Measurements from ENCODE around the gene PTPRD.

PTPRD gene

DNA sequence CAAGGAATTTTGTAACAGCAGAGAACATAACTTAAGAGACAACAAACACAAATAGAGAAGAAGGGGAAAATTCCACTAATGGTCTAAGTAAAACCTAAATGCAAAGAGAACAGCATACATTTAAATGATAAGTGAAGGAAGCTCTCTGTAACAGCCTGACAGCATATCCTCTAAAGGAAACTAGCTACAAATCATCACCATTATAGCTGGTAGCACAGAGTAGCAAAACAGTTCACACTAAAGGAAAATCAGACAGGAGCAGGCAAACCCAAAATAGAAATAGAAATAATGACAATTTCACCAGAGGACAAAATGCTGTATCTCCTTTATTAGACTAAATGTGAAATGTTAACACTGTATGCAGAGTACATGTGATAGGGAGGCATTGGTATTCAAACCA lies 532.8 kb downstream of the PTPRD start:
- Histone ChIP-seq H3K36me3 (ENCODE audit: insufficient read depth, low read length) (no peaks in the 10 kb centered on the region), H4K20me1 (ENCODE audit: insufficient read depth, low read length, poor library complexity, severe bottlenecking) (no peaks in the 10 kb centered on the region), H3K4me3 (ENCODE audit: low read length, poor library complexity, severe bottlenecking) (no peak overlapping the region), H3K4me2 (ENCODE audit: low read depth, low read length, poor library complexity, severe bottlenecking) (no peak overlapping the region), H3F3A (ENCODE audit: low read depth) (no peaks in the 10 kb centered on the region), H3K9me3 (ENCODE audit: insufficient read depth, low read depth, low read length) (no peaks in the 10 kb centered on the region), H3K9me2 (replicated peaks; ENCODE audit: low read depth, low read length) (no peaks in the 10 kb centered on the region), H3K9ac (ENCODE audit: low read depth, low read length, poor library complexity, severe bottlenecking) (no peak overlapping the region), H3K27me3 (ENCODE audit: insufficient read depth, low read length, poor library complexity, severe bottlenecking) (no peaks in the 10 kb centered on the region), H2AFZ (ENCODE audit: low read length) (no peak overlapping the region), H3K4me1 (ENCODE audit: insufficient read depth, low read length, poor library complexity, severe bottlenecking) (no peaks in the 10 kb centered on the region), H3K79me2 (ENCODE audit: insufficient read depth, low read length) (no peaks in the 10 kb centered on the region)
- no peak for TF ChIP-seq EZH2phosphoT487 (IDR thresholded peaks at IDR 0.05; ENCODE audit: borderline replicate concordance)
- TF ChIP-seq, protein P1, sequence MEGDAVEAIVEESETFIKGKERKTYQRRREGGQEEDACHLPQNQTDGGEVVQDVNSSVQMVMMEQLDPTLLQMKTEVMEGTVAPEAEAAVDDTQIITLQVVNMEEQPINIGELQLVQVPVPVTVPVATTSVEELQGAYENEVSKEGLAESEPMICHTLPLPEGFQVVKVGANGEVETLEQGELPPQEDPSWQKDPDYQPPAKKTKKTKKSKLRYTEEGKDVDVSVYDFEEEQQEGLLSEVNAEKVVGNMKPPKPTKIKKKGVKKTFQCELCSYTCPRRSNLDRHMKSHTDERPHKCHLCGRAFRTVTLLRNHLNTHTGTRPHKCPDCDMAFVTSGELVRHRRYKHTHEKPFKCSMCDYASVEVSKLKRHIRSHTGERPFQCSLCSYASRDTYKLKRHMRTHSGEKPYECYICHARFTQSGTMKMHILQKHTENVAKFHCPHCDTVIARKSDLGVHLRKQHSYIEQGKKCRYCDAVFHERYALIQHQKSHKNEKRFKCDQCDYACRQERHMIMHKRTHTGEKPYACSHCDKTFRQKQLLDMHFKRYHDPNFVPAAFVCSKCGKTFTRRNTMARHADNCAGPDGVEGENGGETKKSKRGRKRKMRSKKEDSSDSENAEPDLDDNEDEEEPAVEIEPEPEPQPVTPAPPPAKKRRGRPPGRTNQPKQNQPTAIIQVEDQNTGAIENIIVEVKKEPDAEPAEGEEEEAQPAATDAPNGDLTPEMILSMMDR (conservative IDR thresholded peaks at IDR 0.05; ENCODE audit: low read length), result no peak

GRCh38 chr9:10079284-10079964 lies 533.4 kb downstream of the PTPRD start:
- Histone ChIP-seq H3K4me1 (ENCODE audit: insufficient read depth, low read length, poor library complexity, severe bottlenecking) (no peaks in the 10 kb centered on the region), H3K9ac (ENCODE audit: low read depth, low read length, poor library complexity, severe bottlenecking) (no peak overlapping the region), H3F3A (ENCODE audit: low read depth) (no peaks in the 10 kb centered on the region), H4K20me1 (ENCODE audit: insufficient read depth, low read length, poor library complexity, severe bottlenecking) (no peaks in the 10 kb centered on the region), H3K9me2 (replicated peaks; ENCODE audit: low read depth, low read length) (no peaks in the 10 kb centered on the region), H3K36me3 (ENCODE audit: insufficient read depth, low read length) (no peaks in the 10 kb centered on the region), H3K4me3 (ENCODE audit: low read length, poor library complexity, severe bottlenecking) (no peak overlapping the region), H2AFZ (ENCODE audit: low read length) (no peak overlapping the region), H3K27me3 (ENCODE audit: insufficient read depth, low read length, poor library complexity, severe bottlenecking) (no peaks in the 10 kb centered on the region), H3K79me2 (ENCODE audit: insufficient read depth, low read length) (no peaks in the 10 kb centered on the region), H3K9me3 (ENCODE audit: insufficient read depth, low read depth, low read length) (no peaks in the 10 kb centered on the region), H3K4me2 (ENCODE audit: low read depth, low read length, poor library complexity, severe bottlenecking) (no peak overlapping the region)
- TF ChIP-seq EZH2phosphoT487 (IDR thresholded peaks at IDR 0.05; ENCODE audit: borderline replicate concordance), result no peak
- TF ChIP-seq, protein P1 (conservative IDR thresholded peaks at IDR 0.05; ENCODE audit: low read length), result no peak

GRCh38 chr9:10071579-10071978 lies 541.2 kb downstream of the PTPRD start:
- Histone ChIP-seq H3K4me3 (ENCODE audit: low read length, poor library complexity, severe bottlenecking) (no peak overlapping the region), H3K79me2 (ENCODE audit: insufficient read depth, low read length) (no peaks in the 10 kb centered on the region), H3K4me1 (ENCODE audit: insufficient read depth, low read length, poor library complexity, severe bottlenecking) (no peaks in the 10 kb centered on the region), H2AFZ (ENCODE audit: low read length) (no peak overlapping the region), H3K4me2 (ENCODE audit: low read depth, low read length, poor library complexity, severe bottlenecking) (no peak overlapping the region), H4K20me1 (ENCODE audit: insufficient read depth, low read length, poor library complexity, severe bottlenecking) (no peaks in the 10 kb centered on the region), H3K9me3 (ENCODE audit: insufficient read depth, low read depth, low read length) (no peaks in the 10 kb centered on the region), H3K36me3 (ENCODE audit: insufficient read depth, low read length) (no peaks in the 10 kb centered on the region), H3F3A (ENCODE audit: low read depth) (no peaks in the 10 kb centered on the region), H3K9ac (ENCODE audit: low read depth, low read length, poor library complexity, severe bottlenecking) (no peak overlapping the region), H3K27me3 (ENCODE audit: insufficient read depth, low read length, poor library complexity, severe bottlenecking) (no peaks in the 10 kb centered on the region), H3K9me2 (replicated peaks; ENCODE audit: low read depth, low read length) (no peaks in the 10 kb centered on the region)
- TF ChIP-seq EZH2phosphoT487 (IDR thresholded peaks at IDR 0.05; ENCODE audit: borderline replicate concordance), result no peak
- TF ChIP-seq, protein P1 (conservative IDR thresholded peaks at IDR 0.05; ENCODE audit: low read length), result no peak

Measured in Loucy (cell line).